HepG2 (cell line): ENCODE results near the gene SPATA31D4.

Experiments used
- BRD4 ChIP-seq: sonication (generic); formaldehyde crosslinking; IDR thresholded peaks from 2 replicates; pipeline ENCODE4 v1.4.0; 2020; ENCODE audit warnings: missing genetic modification reagents
- CCAR2 ChIP-seq: fragments of 200-400 bp; formaldehyde crosslinking; optimal IDR thresholded peaks from 2 replicates; pipeline ENCODE3; 2018; ENCODE audit warnings: low read depth, mild to moderate bottlenecking, low read length, moderate library complexity
- CTCF ChIP-seq: sonication (generic); formaldehyde crosslinking; IDR thresholded peaks from 2 replicates; pipeline ENCODE4 v1.5.0; 2020; ENCODE audit warnings: mild to moderate bottlenecking, missing genetic modification reagents, moderate library complexity
- EP300 ChIP-seq, 3 experiments: sonication (generic) in 1 of 3; formaldehyde crosslinking in 1 of 3; IDR thresholded peaks; 2 replicates each; pipeline versions ENCODE4 v1.5.1 to v1.6.1; 2011 to 2020; ENCODE audit warnings: low read depth in 2 of 3, low read length in 2 of 3, borderline replicate concordance in 1 of 3, improper control_type of control experiment in 1 of 3, mild to moderate bottlenecking in 1 of 3, missing genetic modification reagents in 1 of 3, moderate library complexity in 1 of 3
- MXI1 ChIP-seq: IDR thresholded peaks from 3 replicates; pipeline ENCODE4 v1.6.1; 2012; ENCODE audit warnings: low read depth, low read length, inconsistent platforms, borderline replicate concordance
- NR2C2 ChIP-seq: sonication (generic); formaldehyde crosslinking; IDR thresholded peaks from 2 replicates; pipeline ENCODE4 v1.4.0; 2020; ENCODE audit warnings: missing genetic modification reagents, mild to moderate bottlenecking, moderate library complexity, borderline replicate concordance
- SMYD3 ChIP-seq: sonication (generic); formaldehyde crosslinking; IDR thresholded peaks from 2 replicates; pipeline ENCODE4 v1.8.1; 2023; ENCODE audit warnings: mild to moderate bottlenecking, missing genetic modification reagents
- TAF1 ChIP-seq: sonication (generic); formaldehyde crosslinking; IDR thresholded peaks from 2 replicates; pipeline ENCODE4 v1.4.0; 2020; ENCODE audit warnings: missing genetic modification reagents
- TOE1 ChIP-seq: sonication (generic); formaldehyde crosslinking; IDR thresholded peaks from 2 replicates; pipeline ENCODE4 v1.4.0; 2020; ENCODE audit warnings: mild to moderate bottlenecking, missing genetic modification reagents

GRCh38 chr9:81964218-81965171, 36.3 kb downstream of the SPATA31D4 start:
- TF ChIP-seq CTCF (CRISPR knock-in tag) (no peak), MXI1 (no peak), EP300 (IDR thresholded peaks at IDR 0.05; ENCODE audit: low read depth in 2 of 2, low read length in 2 of 2) (no peak), EP300 (CRISPR knock-in tag; IDR thresholded peaks at IDR 0.05; ENCODE audit: borderline replicate concordance) (no peak), NR2C2 (CRISPR knock-in tag) (no peak), TAF1 (no peak), BRD4 (no peak), TOE1 (CRISPR knock-in tag) (no peak), SMYD3 (CRISPR knock-in tag) (no peak), CCAR2 (no peak)
